ENCODE measurements around the gene TPD52L1.

The TPD52L1 gene

DNA sequence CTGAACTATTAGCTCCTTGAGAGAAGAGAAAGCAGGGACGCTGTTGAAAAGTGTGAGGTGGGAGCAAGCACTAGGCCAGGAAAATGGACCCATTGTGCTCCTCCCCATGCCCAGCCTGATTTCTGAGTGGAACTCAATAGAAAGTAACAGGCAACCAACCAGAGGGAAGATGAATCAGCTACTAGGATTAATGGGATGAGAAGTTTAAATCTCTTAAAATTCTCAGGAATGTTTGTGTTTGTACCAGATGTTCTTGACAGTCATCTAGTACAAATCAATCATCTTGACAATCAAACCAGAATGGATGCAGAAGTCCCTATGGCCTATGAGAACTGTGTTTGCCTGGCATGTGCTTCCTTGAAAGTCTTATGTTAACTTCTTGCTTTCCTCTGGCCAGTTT is 99.3 kb downstream of the TPD52L1 start (continued):
- TF ChIP-seq, protein P1, sequence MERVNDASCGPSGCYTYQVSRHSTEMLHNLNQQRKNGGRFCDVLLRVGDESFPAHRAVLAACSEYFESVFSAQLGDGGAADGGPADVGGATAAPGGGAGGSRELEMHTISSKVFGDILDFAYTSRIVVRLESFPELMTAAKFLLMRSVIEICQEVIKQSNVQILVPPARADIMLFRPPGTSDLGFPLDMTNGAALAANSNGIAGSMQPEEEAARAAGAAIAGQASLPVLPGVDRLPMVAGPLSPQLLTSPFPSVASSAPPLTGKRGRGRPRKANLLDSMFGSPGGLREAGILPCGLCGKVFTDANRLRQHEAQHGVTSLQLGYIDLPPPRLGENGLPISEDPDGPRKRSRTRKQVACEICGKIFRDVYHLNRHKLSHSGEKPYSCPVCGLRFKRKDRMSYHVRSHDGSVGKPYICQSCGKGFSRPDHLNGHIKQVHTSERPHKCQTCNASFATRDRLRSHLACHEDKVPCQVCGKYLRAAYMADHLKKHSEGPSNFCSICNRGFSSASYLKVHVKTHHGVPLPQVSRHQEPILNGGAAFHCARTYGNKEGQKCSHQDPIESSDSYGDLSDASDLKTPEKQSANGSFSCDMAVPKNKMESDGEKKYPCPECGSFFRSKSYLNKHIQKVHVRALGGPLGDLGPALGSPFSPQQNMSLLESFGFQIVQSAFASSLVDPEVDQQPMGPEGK (CRISPR knock-in tag; IDR thresholded peaks at IDR 0.05; ENCODE audit: borderline replicate concordance) = no peak
- no peak for TF ChIP-seq ZFP3 (CRISPR knock-in tag; IDR thresholded peaks at IDR 0.05)

DNA sequence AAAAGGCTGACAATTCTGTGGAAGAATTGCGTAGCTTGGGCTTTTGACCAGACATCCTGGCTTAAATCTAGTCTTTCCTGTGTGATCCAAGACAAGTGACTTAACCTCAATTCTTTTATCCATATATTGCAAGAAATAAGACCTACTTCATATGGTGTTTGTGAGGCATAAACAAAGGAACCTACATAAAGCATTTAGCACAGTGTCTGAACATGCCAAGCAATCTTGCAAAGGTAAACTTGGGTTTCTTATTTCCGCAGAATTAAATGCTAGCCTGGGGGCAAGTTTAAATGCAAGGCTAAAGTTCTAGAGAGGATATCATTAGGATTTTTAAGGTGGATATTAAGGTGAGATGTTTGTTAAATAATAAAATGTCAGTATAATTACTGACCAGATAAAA is 100.3 kb downstream of the TPD52L1 start:
- ATAC-seq = no peak
- TF ChIP-seq, protein P2, sequence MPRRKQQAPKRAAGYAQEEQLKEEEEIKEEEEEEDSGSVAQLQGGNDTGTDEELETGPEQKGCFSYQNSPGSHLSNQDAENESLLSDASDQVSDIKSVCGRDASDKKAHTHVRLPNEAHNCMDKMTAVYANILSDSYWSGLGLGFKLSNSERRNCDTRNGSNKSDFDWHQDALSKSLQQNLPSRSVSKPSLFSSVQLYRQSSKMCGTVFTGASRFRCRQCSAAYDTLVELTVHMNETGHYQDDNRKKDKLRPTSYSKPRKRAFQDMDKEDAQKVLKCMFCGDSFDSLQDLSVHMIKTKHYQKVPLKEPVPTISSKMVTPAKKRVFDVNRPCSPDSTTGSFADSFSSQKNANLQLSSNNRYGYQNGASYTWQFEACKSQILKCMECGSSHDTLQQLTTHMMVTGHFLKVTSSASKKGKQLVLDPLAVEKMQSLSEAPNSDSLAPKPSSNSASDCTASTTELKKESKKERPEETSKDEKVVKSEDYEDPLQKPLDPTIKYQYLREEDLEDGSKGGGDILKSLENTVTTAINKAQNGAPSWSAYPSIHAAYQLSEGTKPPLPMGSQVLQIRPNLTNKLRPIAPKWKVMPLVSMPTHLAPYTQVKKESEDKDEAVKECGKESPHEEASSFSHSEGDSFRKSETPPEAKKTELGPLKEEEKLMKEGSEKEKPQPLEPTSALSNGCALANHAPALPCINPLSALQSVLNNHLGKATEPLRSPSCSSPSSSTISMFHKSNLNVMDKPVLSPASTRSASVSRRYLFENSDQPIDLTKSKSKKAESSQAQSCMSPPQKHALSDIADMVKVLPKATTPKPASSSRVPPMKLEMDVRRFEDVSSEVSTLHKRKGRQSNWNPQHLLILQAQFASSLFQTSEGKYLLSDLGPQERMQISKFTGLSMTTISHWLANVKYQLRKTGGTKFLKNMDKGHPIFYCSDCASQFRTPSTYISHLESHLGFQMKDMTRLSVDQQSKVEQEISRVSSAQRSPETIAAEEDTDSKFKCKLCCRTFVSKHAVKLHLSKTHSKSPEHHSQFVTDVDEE (CRISPR knock-in tag; IDR thresholded peaks at IDR 0.05) = no peak
- TF ChIP-seq TOX (CRISPR knock-in tag; IDR thresholded peaks at IDR 0.05; ENCODE audit: borderline replicate concordance) (no peak), ZFP30 (CRISPR knock-in tag; IDR thresholded peaks at IDR 0.05) (no peak), SNAI2 (CRISPR knock-in tag; IDR thresholded peaks at IDR 0.05) (no peak), ZFP3 (CRISPR knock-in tag; IDR thresholded peaks at IDR 0.05) (no peak), ZC3H10 (CRISPR knock-in tag; IDR thresholded peaks at IDR 0.05) (no peak), RARB (CRISPR knock-in tag; IDR thresholded peaks at IDR 0.05) (no peak), CSDC2 (CRISPR knock-in tag; IDR thresholded peaks at IDR 0.05) (no peak), OSR1 (CRISPR knock-in tag; IDR thresholded peaks at IDR 0.05) (no peak), ZNF565 (CRISPR knock-in tag; conservative IDR thresholded peaks at IDR 0.05; ENCODE audit: low read depth) (no peak), ISL1 (CRISPR knock-in tag; IDR thresholded peaks at IDR 0.05) (no peak), BACH2 (CRISPR knock-in tag; IDR thresholded peaks at IDR 0.05; ENCODE audit: borderline replicate concordance) (no peak), ZNF8 (CRISPR knock-in tag; IDR thresholded peaks at IDR 0.05) (no peak), GLIS3 (CRISPR knock-in tag; IDR thresholded peaks at IDR 0.05) (no peak)
- TF ChIP-seq, protein P3, sequence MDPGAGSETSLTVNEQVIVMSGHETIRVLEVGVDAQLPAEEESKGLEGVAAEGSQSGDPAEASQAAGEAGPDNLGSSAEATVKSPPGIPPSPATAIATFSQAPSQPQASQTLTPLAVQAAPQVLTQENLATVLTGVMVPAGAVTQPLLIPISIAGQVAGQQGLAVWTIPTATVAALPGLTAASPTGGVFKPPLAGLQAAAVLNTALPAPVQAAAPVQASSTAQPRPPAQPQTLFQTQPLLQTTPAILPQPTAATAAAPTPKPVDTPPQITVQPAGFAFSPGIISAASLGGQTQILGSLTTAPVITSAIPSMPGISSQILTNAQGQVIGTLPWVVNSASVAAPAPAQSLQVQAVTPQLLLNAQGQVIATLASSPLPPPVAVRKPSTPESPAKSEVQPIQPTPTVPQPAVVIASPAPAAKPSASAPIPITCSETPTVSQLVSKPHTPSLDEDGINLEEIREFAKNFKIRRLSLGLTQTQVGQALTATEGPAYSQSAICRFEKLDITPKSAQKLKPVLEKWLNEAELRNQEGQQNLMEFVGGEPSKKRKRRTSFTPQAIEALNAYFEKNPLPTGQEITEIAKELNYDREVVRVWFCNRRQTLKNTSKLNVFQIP (CRISPR knock-in tag; IDR thresholded peaks at IDR 0.05; ENCODE audit: borderline replicate concordance, low read depth) = no peak
- TF ChIP-seq, protein P4, sequence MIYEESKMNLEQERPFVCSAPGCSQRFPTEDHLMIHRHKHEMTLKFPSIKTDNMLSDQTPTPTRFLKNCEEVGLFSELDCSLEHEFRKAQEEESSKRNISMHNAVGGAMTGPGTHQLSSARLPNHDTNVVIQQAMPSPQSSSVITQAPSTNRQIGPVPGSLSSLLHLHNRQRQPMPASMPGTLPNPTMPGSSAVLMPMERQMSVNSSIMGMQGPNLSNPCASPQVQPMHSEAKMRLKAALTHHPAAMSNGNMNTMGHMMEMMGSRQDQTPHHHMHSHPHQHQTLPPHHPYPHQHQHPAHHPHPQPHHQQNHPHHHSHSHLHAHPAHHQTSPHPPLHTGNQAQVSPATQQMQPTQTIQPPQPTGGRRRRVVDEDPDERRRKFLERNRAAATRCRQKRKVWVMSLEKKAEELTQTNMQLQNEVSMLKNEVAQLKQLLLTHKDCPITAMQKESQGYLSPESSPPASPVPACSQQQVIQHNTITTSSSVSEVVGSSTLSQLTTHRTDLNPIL (CRISPR knock-in tag; IDR thresholded peaks at IDR 0.05; ENCODE audit: low read depth) = no peak
- TF ChIP-seq, protein P5, sequence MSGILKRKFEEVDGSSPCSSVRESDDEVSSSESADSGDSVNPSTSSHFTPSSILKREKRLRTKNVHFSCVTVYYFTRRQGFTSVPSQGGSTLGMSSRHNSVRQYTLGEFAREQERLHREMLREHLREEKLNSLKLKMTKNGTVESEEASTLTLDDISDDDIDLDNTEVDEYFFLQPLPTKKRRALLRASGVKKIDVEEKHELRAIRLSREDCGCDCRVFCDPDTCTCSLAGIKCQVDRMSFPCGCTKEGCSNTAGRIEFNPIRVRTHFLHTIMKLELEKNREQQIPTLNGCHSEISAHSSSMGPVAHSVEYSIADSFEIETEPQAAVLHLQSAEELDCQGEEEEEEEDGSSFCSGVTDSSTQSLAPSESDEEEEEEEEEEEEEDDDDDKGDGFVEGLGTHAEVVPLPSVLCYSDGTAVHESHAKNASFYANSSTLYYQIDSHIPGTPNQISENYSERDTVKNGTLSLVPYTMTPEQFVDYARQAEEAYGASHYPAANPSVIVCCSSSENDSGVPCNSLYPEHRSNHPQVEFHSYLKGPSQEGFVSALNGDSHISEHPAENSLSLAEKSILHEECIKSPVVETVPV (CRISPR knock-in tag; IDR thresholded peaks at IDR 0.05) = no peak
- TF ChIP-seq, protein P1 (CRISPR knock-in tag; IDR thresholded peaks at IDR 0.05; ENCODE audit: borderline replicate concordance) = no peak

DNA sequence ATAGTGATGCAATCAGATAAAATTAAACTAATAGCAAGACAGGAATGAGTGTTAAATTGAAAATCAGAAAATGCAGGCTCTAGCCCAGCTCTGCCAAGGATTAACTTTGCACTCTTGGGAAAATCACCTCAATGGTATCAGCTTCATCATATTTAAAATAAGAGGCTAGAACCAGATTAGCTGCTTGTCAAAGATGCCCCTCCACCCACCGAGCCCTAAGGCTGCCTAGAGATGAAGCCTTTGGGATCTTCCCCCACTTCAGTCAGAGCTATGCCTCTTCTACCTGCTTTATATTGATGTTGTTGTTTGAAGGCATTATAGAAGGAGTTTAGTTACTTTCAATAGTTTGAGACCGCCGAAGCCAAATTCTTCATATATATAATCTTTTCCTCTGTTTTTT is 100.7 kb downstream of the TPD52L1 start:
- ATAC-seq = no peak
- TF ChIP-seq ZC3H10 (CRISPR knock-in tag; IDR thresholded peaks at IDR 0.05) = no peak
- TF ChIP-seq ZNF8 (CRISPR knock-in tag; IDR thresholded peaks at IDR 0.05) = no peak
- no peak for TF ChIP-seq BACH2 (CRISPR knock-in tag; IDR thresholded peaks at IDR 0.05; ENCODE audit: borderline replicate concordance)
- TF ChIP-seq ESRRG (CRISPR knock-in tag; IDR thresholded peaks at IDR 0.05) = no peak
- no peak for TF ChIP-seq ZFP30 (CRISPR knock-in tag; IDR thresholded peaks at IDR 0.05)
- no peak for TF ChIP-seq CSDC2 (CRISPR knock-in tag; IDR thresholded peaks at IDR 0.05)
- TF ChIP-seq ZFP3 (CRISPR knock-in tag; IDR thresholded peaks at IDR 0.05) = no peak
- TF ChIP-seq GLIS3 (CRISPR knock-in tag; IDR thresholded peaks at IDR 0.05) = no peak
- no peak for TF ChIP-seq ZNF70 (CRISPR knock-in tag; IDR thresholded peaks at IDR 0.05)
- TF ChIP-seq ARNTL (CRISPR knock-in tag; IDR thresholded peaks at IDR 0.05; ENCODE audit: borderline replicate concordance, low read depth) = no peak
- TF ChIP-seq, protein P1 (CRISPR knock-in tag; IDR thresholded peaks at IDR 0.05; ENCODE audit: borderline replicate concordance) = no peak
- TF ChIP-seq SNAI2 (CRISPR knock-in tag; IDR thresholded peaks at IDR 0.05) = no peak
- no peak for TF ChIP-seq RARB (CRISPR knock-in tag; IDR thresholded peaks at IDR 0.05)

Data from SK-N-SH treated with all-trans-retinoic acid at 6 μM for 48 hours (cell line).